GM12892 (cell line): Measurements from ENCODE around the gene DENND1A.

Experiments used
- POLR2A ChIP-seq: IDR thresholded peaks from 2 replicates; pipeline ENCODE4 v1.6.1; 2011; ENCODE audit warnings: low read depth, low read length, control low read depth
- POLR2AphosphoS5 ChIP-seq: IDR thresholded peaks from 2 replicates; pipeline ENCODE4 v1.6.1; 2011; ENCODE audit warnings: low read depth, low read length, control low read depth

- no peak for TF ChIP-seq POLR2AphosphoS5
- TF ChIP-seq POLR2A: no peak
Measured at GRCh38 chr9:123924727-123925126, 5.2 kb downstream of the DENND1A start.
